CD4-positive, CD25-positive, alpha-beta regulatory T cell (primary cell): ENCODE results near the gene SPATA12. TPM values are rescaled to one million over a fixed set of nuclear protein-coding genes. Genes with fewer than 3 reads are reported as not detected.

ENCODE experiments used
- ATAC-seq, 2 donors: fragments of 150-1000 bp; cut with Tn5 transposase; one replicate each; pipeline ENCODE4 v1.10.0; 2021; ENCODE audit warnings: low read depth in 2 of 2, moderate number of reproducible peaks in 2 of 2, moderate library complexity in 1 of 2
- DNase-seq, 3 donors: peaks; one replicate each; pipeline versions ENCODE4 v3.0.0 to v3.0.0-alpha.2; 2012 to 2022; ENCODE audit warnings: mixed read lengths in 1 of 3
- H3K27ac ChIP-seq: one replicate; pipeline ENCODE4 v1.7.0; 2013; ENCODE audit warnings: mild to moderate bottlenecking, low read length; ENCODE audit not compliant: insufficient read depth, poor library complexity, severe bottlenecking
- H3K27me3 ChIP-seq: one replicate; pipeline ENCODE4 v1.7.0; 2013; ENCODE audit warnings: low read length; ENCODE audit not compliant: control insufficient read depth, insufficient read depth
- H3K36me3 ChIP-seq: one replicate; pipeline ENCODE4 v1.7.0; 2013; ENCODE audit warnings: mild to moderate bottlenecking, low read length, moderate library complexity; ENCODE audit not compliant: control insufficient read depth, insufficient read depth
- H3K4me1 ChIP-seq: 2 replicates; pipeline ENCODE4 v1.7.0; 2013; ENCODE audit warnings: mild to moderate bottlenecking, low read length; ENCODE audit not compliant: insufficient read depth, control insufficient read depth, poor library complexity, severe bottlenecking
- H3K4me3 ChIP-seq: one replicate; pipeline ENCODE4 v1.7.0; 2013; ENCODE audit warnings: low read depth, mild to moderate bottlenecking, low read length, moderate library complexity
- H3K9me3 ChIP-seq, 2 experiments: 1 replicate in 1 of 2; 2 replicates in 1 of 2; pipeline ENCODE4 v1.7.0; 2013; ENCODE audit warnings: low read length in 2 of 2, mild to moderate bottlenecking in 1 of 2, moderate library complexity in 1 of 2; ENCODE audit not compliant: control insufficient read depth in 2 of 2
- H3K27ac Mint-ChIP-seq, 3 donors: one replicate each; pipeline ENCODE4 v1.8.0; 2020 to 2022; ENCODE audit warnings: mild to moderate bottlenecking in 3 of 3, mixed read lengths in 3 of 3, moderate library complexity in 2 of 3
- H3K27me3 Mint-ChIP-seq: one replicate; pipeline ENCODE4 v1.8.0; 2022; ENCODE audit warnings: mild to moderate bottlenecking, mixed read lengths
- H3K36me3 Mint-ChIP-seq: one replicate; pipeline ENCODE4 v1.8.0; 2020; ENCODE audit warnings: mixed read lengths
- H3K4me1 Mint-ChIP-seq, 4 donors: one replicate each; pipeline ENCODE4 v1.8.0; 2020 to 2022; ENCODE audit warnings: mixed read lengths in 4 of 4, mild to moderate bottlenecking in 1 of 4
- H3K4me3 Mint-ChIP-seq, 4 donors: one replicate each; pipeline ENCODE4 v1.8.0; 2020 to 2022; ENCODE audit warnings: mild to moderate bottlenecking in 4 of 4, mixed read lengths in 4 of 4, moderate library complexity in 3 of 4
- H3K9me3 Mint-ChIP-seq, 7 donors: one replicate each; pipeline ENCODE4 v1.8.0; 2020 to 2022; ENCODE audit warnings: mixed read lengths in 7 of 7, mild to moderate bottlenecking in 3 of 7, moderate library complexity in 2 of 7
- polyA plus RNA-seq, 4 donors: library from polyadenylated mRNA; unstranded; fragments of 300-500 nt; fragmentation: Illumina TruSeq; gene quantifications; one replicate each; pipeline ENCODE4 v1.2.3, GENCODE V29; 2021
- total RNA-seq: library from RNA; stranded (reverse); gene quantifications from one replicate; pipeline ENCODE4 v1.2.3, GENCODE V29; 2022

SPATA12 gene
- total and polyA plus RNA-seq, 5 donors from 2014 or later: not detected

DNA sequence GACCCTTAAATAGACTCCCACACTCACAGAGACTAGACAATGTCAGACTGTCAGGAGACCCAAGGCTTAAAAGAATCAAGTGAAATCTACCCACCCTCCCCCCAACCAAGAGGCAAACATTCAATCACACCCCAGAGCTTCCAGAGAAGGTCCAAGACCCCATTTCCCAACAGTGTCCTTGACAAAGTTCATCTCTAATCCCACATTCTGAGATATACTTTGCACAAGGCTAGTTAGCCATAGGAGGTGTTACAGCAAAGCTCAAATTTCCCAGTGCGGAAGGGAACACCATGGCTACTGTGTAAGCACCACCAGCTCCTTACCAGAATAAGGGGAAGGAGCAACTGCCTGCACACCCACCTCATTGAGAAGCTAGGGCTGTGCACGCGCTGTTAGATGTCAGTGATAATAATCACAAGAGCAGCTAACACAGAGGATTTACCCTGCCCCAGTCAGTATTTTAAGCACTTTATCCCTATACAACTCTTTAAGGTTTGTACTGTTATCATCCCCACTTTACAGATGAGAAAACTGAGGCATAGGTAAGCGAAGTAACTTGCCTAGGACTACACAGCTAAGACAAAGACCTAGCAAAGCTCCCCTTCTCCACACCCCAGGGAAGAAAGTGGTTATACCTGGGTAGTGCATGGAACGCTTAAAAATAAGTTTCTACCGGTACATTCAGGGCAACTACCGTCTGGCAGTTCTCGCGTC lies 17.3 kb downstream of the SPATA12 start:
- Histone ChIP-seq H3K27ac (no peak overlapping the region), H3K36me3 (no peaks in the 10 kb centered on the region), H3K9me3 (no peaks in the 10 kb centered on the region), H3K4me3 (peak overlapping the region; percentile 50), H3K27me3 (peaks cover 35% of the 10 kb centered on the region), H3K4me1 (peaks cover 14% of the 10 kb centered on the region)
- Mint-ChIP-seq H3K36me3 (no peaks in the 10 kb centered on the region), H3K27me3 (peaks cover 68% of the 10 kb centered on the region), H3K9me3 (peaks cover 0 to 2% (median 0%) of the 10 kb centered on the region in 7 donors), H3K4me3 (peak overlapping the region in 3 of 4 donors; percentile 43 to 79 (median 54)), H3K4me1 (peaks cover 0 to 12% (median 7%) of the 10 kb centered on the region in 4 donors), H3K27ac (no peak overlapping the region)
- peak in 1 of 2 donors; percentile 5 for ATAC-seq
- no peak for DNase-seq

GRCh38 chr3:57078344-57078634 lies 17.8 kb downstream of the SPATA12 start:
- peaks cover 0 to 12% (median 7%) of the 10 kb centered on the region in 4 donors for H3K4me1 Mint-ChIP-seq
- ATAC-seq (peak; percentile 22 to 51), DNase-seq (peak in 1 of 3 donors; percentile 27)
- H3K9me3 Mint-ChIP-seq: peaks cover 0 to 2% (median 0%) of the 10 kb centered on the region in 7 donors
- H3K27me3 Mint-ChIP-seq: peaks cover 65% of the 10 kb centered on the region
- H3K4me3 ChIP-seq: peak overlapping the region; percentile 50
- no peaks in the 10 kb centered on the region for H3K36me3 Mint-ChIP-seq
- peaks cover 35% of the 10 kb centered on the region for H3K27me3 ChIP-seq
- H3K36me3 ChIP-seq: no peaks in the 10 kb centered on the region
- no peak overlapping the region for H3K27ac ChIP-seq
- H3K9me3 ChIP-seq: no peaks in the 10 kb centered on the region
- H3K27ac Mint-ChIP-seq: no peak overlapping the region
- peaks cover 14% of the 10 kb centered on the region for H3K4me1 ChIP-seq
- peak overlapping the region in 3 of 4 donors; percentile 1 to 79 (median 54) for H3K4me3 Mint-ChIP-seq

DNA sequence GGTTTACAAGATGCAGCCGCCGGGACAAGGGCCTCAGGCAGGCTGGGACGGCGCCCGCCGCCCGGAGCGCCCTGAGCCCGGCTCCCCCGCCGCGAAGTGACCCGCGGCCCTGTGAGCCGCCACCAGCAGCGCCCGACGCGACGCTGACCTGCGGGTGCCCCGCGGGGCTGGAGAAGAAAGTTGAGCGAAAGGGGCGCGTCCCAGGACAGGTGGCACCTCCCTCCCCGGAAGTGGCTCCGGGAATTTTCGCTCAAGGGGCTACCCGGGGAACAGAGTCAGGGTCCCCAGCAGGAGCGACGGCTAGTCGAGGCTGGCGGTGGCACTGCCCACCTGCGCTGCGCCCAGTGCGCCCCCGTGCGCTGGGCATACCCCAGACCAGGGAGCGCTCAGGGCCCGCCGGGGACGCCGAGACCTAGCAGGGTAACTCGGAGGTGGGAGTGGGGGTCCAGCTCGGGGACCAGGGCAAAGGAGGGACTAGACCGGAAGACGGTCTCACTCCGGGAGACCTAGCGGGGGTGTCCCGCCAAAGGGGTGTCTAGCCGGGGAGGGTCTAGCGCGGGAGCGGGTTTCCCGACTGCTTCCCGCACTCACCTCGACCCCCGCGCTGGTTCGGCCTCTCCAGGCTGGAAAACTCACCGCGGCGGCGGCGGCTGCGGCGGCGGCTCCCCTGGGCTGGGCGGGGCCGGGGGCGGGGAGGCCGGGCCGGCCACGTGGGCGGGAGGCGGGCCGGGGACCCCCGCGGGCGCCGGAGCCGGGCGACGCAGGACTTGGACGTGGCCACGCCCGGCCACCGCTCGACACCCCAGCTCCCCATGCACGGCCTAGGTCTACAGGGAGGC lies 18.4 kb downstream of the SPATA12 start:
- Histone ChIP-seq H3K4me1 (peaks cover 14% of the 10 kb centered on the region), H3K9me3 (no peaks in the 10 kb centered on the region), H3K27ac (no peak overlapping the region), H3K36me3 (no peaks in the 10 kb centered on the region), H3K27me3 (peaks cover 35% of the 10 kb centered on the region), H3K4me3 (peak overlapping the region; percentile 50)
- H3K4me1 Mint-ChIP-seq: peaks cover 0 to 12% (median 7%) of the 10 kb centered on the region in 4 donors
- H3K27ac Mint-ChIP-seq: no peak overlapping the region
- peak overlapping the region in 2 of 4 donors; percentile 54 to 79 for H3K4me3 Mint-ChIP-seq
- no peak for DNase-seq
- peaks cover 0 to 2% (median 0%) of the 10 kb centered on the region in 7 donors for H3K9me3 Mint-ChIP-seq
- no peaks in the 10 kb centered on the region for H3K36me3 Mint-ChIP-seq
- peak in 1 of 2 donors; percentile 16 for ATAC-seq
- peaks cover 62% of the 10 kb centered on the region for H3K27me3 Mint-ChIP-seq

GRCh38 chr3:57079474-57079831 lies 19.0 kb downstream of the SPATA12 start:
- no peak overlapping the region for H3K4me3 ChIP-seq
- peaks cover 35% of the 10 kb centered on the region for H3K27me3 ChIP-seq
- no peaks in the 10 kb centered on the region for H3K36me3 Mint-ChIP-seq

GRCh38 chr3:57080171-57080570 lies 19.7 kb downstream of the SPATA12 start:
- Mint-ChIP-seq H3K36me3 (no peaks in the 10 kb centered on the region), H3K4me3 (peak overlapping the region in 3 of 4 donors; percentile 65 to 79 (median 70)), H3K9me3 (peaks cover 0 to 3% (median 0%) of the 10 kb centered on the region in 7 donors), H3K27me3 (peaks cover 53% of the 10 kb centered on the region), H3K4me1 (peaks cover 0 to 12% (median 7%) of the 10 kb centered on the region in 4 donors), H3K27ac (no peak overlapping the region)
- Histone ChIP-seq H3K36me3 (no peaks in the 10 kb centered on the region), H3K4me3 (no peak overlapping the region), H3K9me3 (no peaks in the 10 kb centered on the region), H3K27ac (no peak overlapping the region), H3K27me3 (peaks cover 29% of the 10 kb centered on the region), H3K4me1 (peaks cover 14% of the 10 kb centered on the region)
- ATAC-seq: no peak
- no peak for DNase-seq

More at GRCh38 chr3:57079474-57079831, 19.0 kb downstream of the SPATA12 start:
- no peak for DNase-seq
- H3K9me3 ChIP-seq: no peaks in the 10 kb centered on the region
- Mint-ChIP-seq H3K27ac (no peak overlapping the region), H3K9me3 (peaks cover 0 to 2% (median 0%) of the 10 kb centered on the region in 7 donors), H3K27me3 (peaks cover 57% of the 10 kb centered on the region), H3K4me3 (peak overlapping the region in 2 of 4 donors; percentile 70 to 79), H3K4me1 (peaks cover 0 to 12% (median 7%) of the 10 kb centered on the region in 4 donors)
- H3K27ac ChIP-seq: no peak overlapping the region
- no peaks in the 10 kb centered on the region for H3K36me3 ChIP-seq
- ATAC-seq: no peak
- peaks cover 14% of the 10 kb centered on the region for H3K4me1 ChIP-seq

GRCh38 chr3:57081173-57081572 lies 20.7 kb downstream of the SPATA12 start:
- H3K36me3 Mint-ChIP-seq: no peaks in the 10 kb centered on the region
- H3K9me3 Mint-ChIP-seq: peaks cover 0 to 3% (median 0%) of the 10 kb centered on the region in 7 donors
- H3K4me3 ChIP-seq: no peak overlapping the region
- no peaks in the 10 kb centered on the region for H3K36me3 ChIP-seq
- H3K4me3 Mint-ChIP-seq: no peak overlapping the region
- peaks cover 14% of the 10 kb centered on the region for H3K4me1 ChIP-seq
- DNase-seq (no peak), ATAC-seq (no peak)
- peaks cover 44% of the 10 kb centered on the region for H3K27me3 Mint-ChIP-seq
- H3K27ac ChIP-seq: no peak overlapping the region
- H3K4me1 Mint-ChIP-seq: peaks cover 0 to 12% (median 7%) of the 10 kb centered on the region in 4 donors
- H3K27ac Mint-ChIP-seq: no peak overlapping the region
- H3K27me3 ChIP-seq: peaks cover 29% of the 10 kb centered on the region
- H3K9me3 ChIP-seq: no peaks in the 10 kb centered on the region

DNA sequence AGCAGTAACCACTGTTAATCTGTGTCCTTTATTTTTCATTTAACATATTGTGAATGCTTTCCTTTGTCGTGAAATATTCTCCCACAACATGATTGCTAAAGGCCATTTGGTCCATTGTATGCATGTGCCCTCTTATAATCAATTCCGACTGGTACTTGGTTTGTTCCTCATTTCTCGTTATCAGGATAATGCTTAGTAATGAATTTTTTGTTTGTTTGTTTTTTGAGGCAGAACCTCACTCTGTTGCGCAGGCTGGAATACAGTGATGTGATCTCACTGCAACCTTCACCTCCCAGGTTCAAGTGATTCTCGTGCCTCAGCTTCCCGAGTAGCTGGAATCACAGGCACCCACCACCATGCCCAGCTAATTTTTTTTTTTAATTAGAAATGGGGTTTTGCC lies 22.0 kb downstream of the SPATA12 start:
- Histone ChIP-seq H3K9me3 (no peaks in the 10 kb centered on the region), H3K27me3 (peaks cover 20% of the 10 kb centered on the region), H3K4me3 (no peak overlapping the region), H3K4me1 (peaks cover 14% of the 10 kb centered on the region), H3K36me3 (no peaks in the 10 kb centered on the region), H3K27ac (no peak overlapping the region)
- H3K27ac Mint-ChIP-seq: no peak overlapping the region
- DNase-seq (no peak), ATAC-seq (no peak)
- H3K27me3 Mint-ChIP-seq: peaks cover 40% of the 10 kb centered on the region
- H3K4me3 Mint-ChIP-seq: peak overlapping the region in 1 of 4 donors; percentile 57
- peaks cover 0 to 12% (median 7%) of the 10 kb centered on the region in 4 donors for H3K4me1 Mint-ChIP-seq
- no peaks in the 10 kb centered on the region for H3K36me3 Mint-ChIP-seq
- peaks cover 0 to 3% (median 0%) of the 10 kb centered on the region in 7 donors for H3K9me3 Mint-ChIP-seq
